ENCODE measurements around the gene AANAT. TPM values are rescaled to one million over a fixed set of nuclear protein-coding genes. Genes with fewer than 3 reads are reported as not detected.
A peak's percentile ranks its signal among the peaks of the same experiment; 100 is the strongest.

The AANAT gene
- total and polyA plus RNA-seq, 2 donors, result 0.14 TPM; not detected in 1

- DNase-seq (ENCODE audit: low read depth in 6 of 9, low spot score in 9 of 9), result no peak
- H3K9me3 ChIP-seq (ENCODE audit: control insufficient read depth in 2 of 2, insufficient read depth in 1 of 2, low read length in 1 of 2), result no peaks in the 10 kb centered on the region
- H3K36me3 ChIP-seq (ENCODE audit: control insufficient read depth in 2 of 2, insufficient read depth in 2 of 2, low read length in 1 of 2), result no peaks in the 10 kb centered on the region
- 89% methylated on average over 5 of the region's 5 CpGs for WGBS
- peak overlapping the region in 1 of 2 donors; percentile 28 for H3K27ac ChIP-seq (ENCODE audit: low read depth in 1 of 2, low read length in 1 of 2)
- H3K4me1 ChIP-seq (ENCODE audit: control insufficient read depth in 2 of 2, insufficient read depth in 2 of 2, low read length in 2 of 2), result peaks cover 11 to 44% of the 10 kb centered on the region in 2 donors
- no peak overlapping the region for H3K4me3 ChIP-seq (ENCODE audit: low read length in 2 of 2)
- peaks cover 14 to 24% of the 10 kb centered on the region in 2 donors for H3K27me3 ChIP-seq (ENCODE audit: control insufficient read depth in 2 of 2, insufficient read depth in 1 of 2, low read length in 1 of 2)
These were observed 31.9 kb downstream of the AANAT start for GRCh38 chr17:76499267-76499667.

GRCh38 chr17:76500074-76500746, 32.8 kb downstream of the AANAT start:
- 87% methylated on average over 17 of the region's 17 CpGs for WGBS
- DNase-seq (ENCODE audit: low read depth in 6 of 9, low spot score in 9 of 9), result no peak
- H3K4me3 ChIP-seq (ENCODE audit: low read length in 2 of 2), result peak overlapping the region; percentile 35 to 58
- no peaks in the 10 kb centered on the region for H3K36me3 ChIP-seq (ENCODE audit: control insufficient read depth in 2 of 2, insufficient read depth in 2 of 2, low read length in 1 of 2)
- H3K27me3 ChIP-seq (ENCODE audit: control insufficient read depth in 2 of 2, insufficient read depth in 1 of 2, low read length in 1 of 2), result peaks cover 14 to 24% of the 10 kb centered on the region in 2 donors
- H3K27ac ChIP-seq (ENCODE audit: low read depth in 1 of 2, low read length in 1 of 2), result peak overlapping the region in 1 of 2 donors; percentile 56
- H3K4me1 ChIP-seq (ENCODE audit: control insufficient read depth in 2 of 2, insufficient read depth in 2 of 2, low read length in 2 of 2), result peaks cover 11 to 43% of the 10 kb centered on the region in 2 donors
- H3K9me3 ChIP-seq (ENCODE audit: control insufficient read depth in 2 of 2, insufficient read depth in 1 of 2, low read length in 1 of 2), result no peaks in the 10 kb centered on the region

- 10% methylated on average over 10 of the region's 10 CpGs for WGBS
- Histone ChIP-seq H3K27ac (ENCODE audit: low read depth in 1 of 2, low read length in 1 of 2) (no peak overlapping the region), H3K4me1 (ENCODE audit: control insufficient read depth in 2 of 2, insufficient read depth in 2 of 2, low read length in 2 of 2) (peaks cover 11 to 43% of the 10 kb centered on the region in 2 donors)
These were observed 33.3 kb downstream of the AANAT start for GRCh38 chr17:76500747-76501017.

GRCh38 chr17:76501018-76501826, 33.8 kb downstream of the AANAT start, which contains the start of gene RHBDF2:
Gene RHBDF2 (minus strand): TSS chr17:76501423. CDS start chr17:76481524, 19,899 bp downstream.
- peak in 8 of 9 donors; percentile 60 to 92 (median 82) for DNase-seq (ENCODE audit: low read depth in 6 of 9, low spot score in 9 of 9)
- H3K27me3 ChIP-seq (ENCODE audit: control insufficient read depth in 2 of 2, insufficient read depth in 1 of 2, low read length in 1 of 2), result peaks cover 14 to 24% of the 10 kb centered on the region in 2 donors
- H3K27ac ChIP-seq (ENCODE audit: low read depth in 1 of 2, low read length in 1 of 2), result peak within 1 kb of the TSS in 1 of 2 donors; percentile 88
- H3K9me3 ChIP-seq (ENCODE audit: control insufficient read depth in 2 of 2, insufficient read depth in 1 of 2, low read length in 1 of 2), result no peaks in the 10 kb centered on the region
- peak within 1 kb of the TSS; percentile 35 to 58 for H3K4me3 ChIP-seq (ENCODE audit: low read length in 2 of 2)
- H3K36me3 ChIP-seq (ENCODE audit: control insufficient read depth in 2 of 2, insufficient read depth in 2 of 2, low read length in 1 of 2), result no peaks in the 10 kb centered on the region
- 1% methylated on average over 72 of the region's 72 CpGs for WGBS
- peaks cover 11 to 43% of the 10 kb centered on the region in 2 donors for H3K4me1 ChIP-seq (ENCODE audit: control insufficient read depth in 2 of 2, insufficient read depth in 2 of 2, low read length in 2 of 2)

More at GRCh38 chr17:76500747-76501017, 33.3 kb downstream of the AANAT start:
- H3K36me3 ChIP-seq (ENCODE audit: control insufficient read depth in 2 of 2, insufficient read depth in 2 of 2, low read length in 1 of 2), result no peaks in the 10 kb centered on the region
- DNase-seq (ENCODE audit: low read depth in 6 of 9, low spot score in 9 of 9), result no peak
- H3K9me3 ChIP-seq (ENCODE audit: control insufficient read depth in 2 of 2, insufficient read depth in 1 of 2, low read length in 1 of 2), result no peaks in the 10 kb centered on the region
- peaks cover 14 to 24% of the 10 kb centered on the region in 2 donors for H3K27me3 ChIP-seq (ENCODE audit: control insufficient read depth in 2 of 2, insufficient read depth in 1 of 2, low read length in 1 of 2)
- peak overlapping the region; percentile 35 to 58 for H3K4me3 ChIP-seq (ENCODE audit: low read length in 2 of 2)

GRCh38 chr17:76501827-76502307, 34.5 kb downstream of the AANAT start:
- DNase-seq (ENCODE audit: low read depth in 6 of 9, low spot score in 9 of 9), result no peak
- H3K4me1 ChIP-seq (ENCODE audit: control insufficient read depth in 2 of 2, insufficient read depth in 2 of 2, low read length in 2 of 2), result peaks cover 11 to 48% of the 10 kb centered on the region in 2 donors
- WGBS, result 90% methylated on average over 11 of the region's 11 CpGs
- peak overlapping the region in 1 of 2 donors; percentile 58 for H3K4me3 ChIP-seq (ENCODE audit: low read length in 2 of 2)
- H3K9me3 ChIP-seq (ENCODE audit: control insufficient read depth in 2 of 2, insufficient read depth in 1 of 2, low read length in 1 of 2), result no peaks in the 10 kb centered on the region
- peak overlapping the region in 1 of 2 donors; percentile 38 for H3K27ac ChIP-seq (ENCODE audit: low read depth in 1 of 2, low read length in 1 of 2)
- no peaks in the 10 kb centered on the region for H3K36me3 ChIP-seq (ENCODE audit: control insufficient read depth in 2 of 2, insufficient read depth in 2 of 2, low read length in 1 of 2)
- H3K27me3 ChIP-seq (ENCODE audit: control insufficient read depth in 2 of 2, insufficient read depth in 1 of 2, low read length in 1 of 2), result peaks cover 14 to 28% of the 10 kb centered on the region in 2 donors

- Histone ChIP-seq H3K36me3 (ENCODE audit: control insufficient read depth in 2 of 2, insufficient read depth in 2 of 2, low read length in 1 of 2) (no peaks in the 10 kb centered on the region), H3K9me3 (ENCODE audit: control insufficient read depth in 2 of 2, insufficient read depth in 1 of 2, low read length in 1 of 2) (no peaks in the 10 kb centered on the region), H3K4me3 (ENCODE audit: low read length in 2 of 2) (no peak overlapping the region), H3K27ac (ENCODE audit: low read depth in 1 of 2, low read length in 1 of 2) (peak overlapping the region in 1 of 2 donors; percentile 8), H3K4me1 (ENCODE audit: control insufficient read depth in 2 of 2, insufficient read depth in 2 of 2, low read length in 2 of 2) (peaks cover 11 to 47% of the 10 kb centered on the region in 2 donors), H3K27me3 (ENCODE audit: control insufficient read depth in 2 of 2, insufficient read depth in 1 of 2, low read length in 1 of 2) (peaks cover 14 to 29% of the 10 kb centered on the region in 2 donors)
- no peak for DNase-seq (ENCODE audit: low read depth in 6 of 9, low spot score in 9 of 9)
- 91% methylated on average over 8 of the region's 8 CpGs for WGBS
These were observed 35.2 kb downstream of the AANAT start for GRCh38 chr17:76502341-76503211.

- peaks cover 14 to 35% of the 10 kb centered on the region in 2 donors for H3K27me3 ChIP-seq (ENCODE audit: control insufficient read depth in 2 of 2, insufficient read depth in 1 of 2, low read length in 1 of 2)
- peaks cover 11 to 33% of the 10 kb centered on the region in 2 donors for H3K4me1 ChIP-seq (ENCODE audit: control insufficient read depth in 2 of 2, insufficient read depth in 2 of 2, low read length in 2 of 2)
- no peak overlapping the region for H3K27ac ChIP-seq (ENCODE audit: low read depth in 1 of 2, low read length in 1 of 2)
- DNase-seq (ENCODE audit: low read depth in 6 of 9, low spot score in 9 of 9), result no peak
- 46% methylated on average over 7 of the region's 7 CpGs for WGBS
- H3K36me3 ChIP-seq (ENCODE audit: control insufficient read depth in 2 of 2, insufficient read depth in 2 of 2, low read length in 1 of 2), result no peaks in the 10 kb centered on the region
- H3K4me3 ChIP-seq (ENCODE audit: low read length in 2 of 2), result no peak overlapping the region
- no peaks in the 10 kb centered on the region for H3K9me3 ChIP-seq (ENCODE audit: control insufficient read depth in 2 of 2, insufficient read depth in 1 of 2, low read length in 1 of 2)
These were observed 36.7 kb downstream of the AANAT start for GRCh38 chr17:76504117-76504516.

- Histone ChIP-seq H3K4me1 (ENCODE audit: control insufficient read depth in 2 of 2, insufficient read depth in 2 of 2, low read length in 2 of 2) (peaks cover 4 to 11% of the 10 kb centered on the region in 2 donors), H3K27me3 (ENCODE audit: control insufficient read depth in 2 of 2, insufficient read depth in 1 of 2, low read length in 1 of 2) (peaks cover 0 to 16% of the 10 kb centered on the region in 2 donors), H3K27ac (ENCODE audit: low read depth in 1 of 2, low read length in 1 of 2) (no peak overlapping the region), H3K36me3 (ENCODE audit: control insufficient read depth in 2 of 2, insufficient read depth in 2 of 2, low read length in 1 of 2) (no peaks in the 10 kb centered on the region), H3K9me3 (ENCODE audit: control insufficient read depth in 2 of 2, insufficient read depth in 1 of 2, low read length in 1 of 2) (no peaks in the 10 kb centered on the region), H3K4me3 (ENCODE audit: low read length in 2 of 2) (no peak overlapping the region)
- DNase-seq (ENCODE audit: low read depth in 6 of 9, low spot score in 9 of 9), result peak in 7 of 9 donors; percentile 59 to 89 (median 80)
- WGBS, result 33% methylated on average over 24 of the region's 24 CpGs
These were observed 39.3 kb downstream of the AANAT start for GRCh38 chr17:76506408-76507345.
